Measurements from ENCODE around the gene PXDC1.

DNA sequence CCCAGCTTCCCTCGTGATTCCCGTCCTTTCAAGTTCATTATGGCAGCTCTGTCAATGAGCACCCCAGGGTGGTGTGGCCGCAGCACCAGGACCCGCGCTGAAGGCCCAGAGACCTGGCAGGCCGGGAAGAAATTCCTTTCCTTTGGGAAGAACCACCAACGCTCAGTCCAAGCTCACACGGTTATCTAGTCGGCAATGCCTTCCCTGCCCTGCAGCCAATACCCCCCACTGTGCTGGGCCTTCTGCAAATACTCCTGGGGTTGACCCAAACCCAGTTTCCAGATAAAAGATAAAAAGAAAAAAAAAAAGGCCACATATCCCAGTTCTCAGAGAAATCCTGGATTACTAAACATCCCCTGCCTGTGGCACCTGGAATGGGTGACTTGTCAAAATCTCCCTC is 28.7 kb downstream of the PXDC1 start:
- TF ChIP-seq CTCF (IDR thresholded peaks at IDR 0.05; ENCODE audit: low read depth, low read length, missing input control) (no peak), RAD21 (IDR thresholded peaks at IDR 0.05) (no peak), ZBTB33 (IDR thresholded peaks at IDR 0.05) (no peak), ATF3 (IDR thresholded peaks at IDR 0.05) (no peak), HNF4A (conservative IDR thresholded peaks at IDR 0.05) (no peak), SP1 (IDR thresholded peaks at IDR 0.05) (no peak), YY1 (IDR thresholded peaks at IDR 0.05) (no peak), HNF4G (IDR thresholded peaks at IDR 0.05) (no peak), GABPA (IDR thresholded peaks at IDR 0.05 in 1 of 2, conservative IDR thresholded peaks at IDR 0.05 in 1 of 2) (no peak), TAF1 (conservative IDR thresholded peaks at IDR 0.05) (no peak), REST (IDR thresholded peaks at IDR 0.05) (no peak), FOXA1 (IDR thresholded peaks at IDR 0.05) (no peak), JUND (IDR thresholded peaks at IDR 0.05) (no peak)
- TF ChIP-seq, protein P1, sequence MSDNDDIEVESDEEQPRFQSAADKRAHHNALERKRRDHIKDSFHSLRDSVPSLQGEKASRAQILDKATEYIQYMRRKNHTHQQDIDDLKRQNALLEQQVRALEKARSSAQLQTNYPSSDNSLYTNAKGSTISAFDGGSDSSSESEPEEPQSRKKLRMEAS (IDR thresholded peaks at IDR 0.05): no peak

Data from liver (tissue), 3 donors.